Uterus (tissue), 4 donors: ENCODE data around the gene AQP11. TPM values are rescaled to one million over a fixed set of nuclear protein-coding genes. Genes with fewer than 3 reads are reported as not detected.
"Not testable (repeated sequence)": the region's sequence is repeated elsewhere in the genome, so short reads cannot be mapped to it uniquely, and the experiment has no call there.

Experiments used
- DNase-seq, 2 donors: peaks; one replicate each; pipeline ENCODE4 v3.0.0-alpha.2; 2019 to 2020
- H3K27ac ChIP-seq, 2 donors: fragments of 200-600 bp; sonication (generic); 1 replicate in 1 of 2; 2 replicates in 1 of 2; pipeline ENCODE4 v1.5.1; 2016 to 2018
- H3K27me3 ChIP-seq, 2 donors: fragments of 200-600 bp; sonication (generic); one replicate each; pipeline ENCODE4 v1.5.1; 2018 to 2019; ENCODE audit warnings: control low read depth in 1 of 2
- H3K36me3 ChIP-seq, 2 donors: fragments of 200-600 bp; sonication (generic); one replicate each; pipeline ENCODE4 v1.5.1; 2019; ENCODE audit warnings: control low read depth in 1 of 2
- H3K4me1 ChIP-seq, 2 donors: fragments of 200-600 bp; sonication (generic); one replicate each; pipeline ENCODE4 v1.5.1; 2018 to 2019; ENCODE audit warnings: control low read depth in 1 of 2
- H3K4me3 ChIP-seq, 2 donors: fragments of 200-600 bp; sonication (generic); 1 replicate in 1 of 2; 2 replicates in 1 of 2; pipeline ENCODE4 v1.5.1; 2018 to 2019; ENCODE audit warnings: mild to moderate bottlenecking in 1 of 2
- H3K9me3 ChIP-seq, 2 donors: fragments of 200-600 bp; sonication (generic); one replicate each; pipeline ENCODE4 v1.5.1; 2019; ENCODE audit warnings: control low read depth in 1 of 2
- POLR2A ChIP-seq, 2 donors: fragments of 450-650 bp; IDR thresholded peaks; one replicate each; pipeline ENCODE4 v1.6.1; 2016; ENCODE audit warnings: antibody characterized with exemption in 2 of 2, mild to moderate bottlenecking in 1 of 2, moderate library complexity in 1 of 2
- intact Hi-C: fragments of 100-400 bp; cut with DNase I; formaldehyde crosslinking; loops from one replicate; pipeline ENCODE4 v1.15.1; 2023; ENCODE audit warnings: low total_unique reads
- total RNA-seq, 4 donors: library from RNA; depleted of rRNA in 3 of 4; stranded (reverse); fragments of >200 nt in 3 of 4; gene quantifications; one replicate each; pipeline versions ENCODE4 v1.1.0 to v1.2.4, GENCODE V29; 2014 to 2023
- TF ChIP-seq, protein P1 (sequence below), 4 experiments: fragments of 200-600 bp in 2 of 4; fragments of 450-650 bp in 2 of 4; sonication (generic) in 2 of 4; IDR thresholded peaks; one replicate each; pipeline ENCODE4 v1.5.1; 2016 to 2019; ENCODE audit warnings: antibody characterized with exemption in 4 of 4, mild to moderate bottlenecking in 2 of 4, moderate library complexity in 1 of 4
- donor health status: DM: yes; HTN: yes; CAD: no.

AQP11 gene
- total RNA-seq, 4 donors from 2014 or later, result 0.73 to 6.9 (median 1.9) TPM; not detected in 1

DNA sequence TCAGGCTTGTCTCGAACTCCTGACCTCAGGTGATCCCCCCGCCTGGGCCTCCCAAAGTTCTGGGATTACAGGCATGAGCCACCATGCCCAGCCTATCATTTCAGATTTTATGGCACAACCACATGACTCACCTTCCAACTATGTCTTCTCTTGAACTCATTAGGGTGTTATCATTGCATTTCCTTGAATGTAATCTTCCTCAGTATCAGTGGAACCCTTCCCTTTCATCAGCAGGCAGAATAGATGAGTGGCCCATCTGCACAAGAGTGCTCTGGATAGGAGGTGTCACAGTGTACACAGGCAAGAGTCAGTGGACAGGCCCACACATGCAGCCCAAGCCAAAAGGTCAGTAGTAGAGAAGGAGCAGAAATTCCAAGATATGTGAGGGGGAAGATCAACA is 29.1 kb upstream of the AQP11 start:
- H3K36me3 ChIP-seq, result no peaks in the 10 kb centered on the region
- no peak for DNase-seq
- H3K27ac ChIP-seq, result no peak overlapping the region
- H3K9me3 ChIP-seq, result no peaks in the 10 kb centered on the region
- H3K4me1 ChIP-seq, result no peaks in the 10 kb centered on the region
- intact Hi-C loops, result no loop called here
- H3K27me3 ChIP-seq, result no peaks in the 10 kb centered on the region
- H3K4me3 ChIP-seq, result no peak overlapping the region
- TF ChIP-seq, protein P1, sequence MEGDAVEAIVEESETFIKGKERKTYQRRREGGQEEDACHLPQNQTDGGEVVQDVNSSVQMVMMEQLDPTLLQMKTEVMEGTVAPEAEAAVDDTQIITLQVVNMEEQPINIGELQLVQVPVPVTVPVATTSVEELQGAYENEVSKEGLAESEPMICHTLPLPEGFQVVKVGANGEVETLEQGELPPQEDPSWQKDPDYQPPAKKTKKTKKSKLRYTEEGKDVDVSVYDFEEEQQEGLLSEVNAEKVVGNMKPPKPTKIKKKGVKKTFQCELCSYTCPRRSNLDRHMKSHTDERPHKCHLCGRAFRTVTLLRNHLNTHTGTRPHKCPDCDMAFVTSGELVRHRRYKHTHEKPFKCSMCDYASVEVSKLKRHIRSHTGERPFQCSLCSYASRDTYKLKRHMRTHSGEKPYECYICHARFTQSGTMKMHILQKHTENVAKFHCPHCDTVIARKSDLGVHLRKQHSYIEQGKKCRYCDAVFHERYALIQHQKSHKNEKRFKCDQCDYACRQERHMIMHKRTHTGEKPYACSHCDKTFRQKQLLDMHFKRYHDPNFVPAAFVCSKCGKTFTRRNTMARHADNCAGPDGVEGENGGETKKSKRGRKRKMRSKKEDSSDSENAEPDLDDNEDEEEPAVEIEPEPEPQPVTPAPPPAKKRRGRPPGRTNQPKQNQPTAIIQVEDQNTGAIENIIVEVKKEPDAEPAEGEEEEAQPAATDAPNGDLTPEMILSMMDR (IDR thresholded peaks at IDR 0.05), result no peak
- TF ChIP-seq POLR2A (IDR thresholded peaks at IDR 0.05), result no peak

DNA sequence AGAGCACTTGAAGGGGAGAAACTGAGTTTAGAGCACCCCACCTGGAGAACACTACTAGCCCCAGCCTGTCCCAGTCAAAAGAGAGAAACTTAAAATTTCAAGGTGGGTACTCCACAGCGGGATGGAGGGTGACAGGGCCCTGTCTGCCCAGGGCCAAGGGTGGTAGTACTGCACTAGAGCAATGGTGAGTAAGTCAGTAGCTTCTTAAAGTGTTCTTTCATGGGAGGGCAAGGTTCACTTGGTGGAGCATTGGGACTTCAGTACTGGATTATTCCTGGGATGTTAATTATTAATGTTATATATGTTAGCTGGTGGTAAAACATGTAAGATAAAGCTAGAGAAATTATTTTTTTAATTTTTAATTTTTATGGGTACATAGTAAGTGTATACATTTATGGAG is 28.5 kb upstream of the AQP11 start:
- intact Hi-C loops, result no loop called here
- H3K36me3 ChIP-seq, result no peaks in the 10 kb centered on the region
- H3K9me3 ChIP-seq, result no peaks in the 10 kb centered on the region
- no peak for DNase-seq
- no peak overlapping the region for H3K4me3 ChIP-seq
- no peak overlapping the region for H3K27ac ChIP-seq
- H3K27me3 ChIP-seq, result no peaks in the 10 kb centered on the region
- TF ChIP-seq POLR2A (IDR thresholded peaks at IDR 0.05), result no peak
- TF ChIP-seq, protein P1 (IDR thresholded peaks at IDR 0.05), result no peak
- H3K4me1 ChIP-seq, result no peaks in the 10 kb centered on the region

DNA sequence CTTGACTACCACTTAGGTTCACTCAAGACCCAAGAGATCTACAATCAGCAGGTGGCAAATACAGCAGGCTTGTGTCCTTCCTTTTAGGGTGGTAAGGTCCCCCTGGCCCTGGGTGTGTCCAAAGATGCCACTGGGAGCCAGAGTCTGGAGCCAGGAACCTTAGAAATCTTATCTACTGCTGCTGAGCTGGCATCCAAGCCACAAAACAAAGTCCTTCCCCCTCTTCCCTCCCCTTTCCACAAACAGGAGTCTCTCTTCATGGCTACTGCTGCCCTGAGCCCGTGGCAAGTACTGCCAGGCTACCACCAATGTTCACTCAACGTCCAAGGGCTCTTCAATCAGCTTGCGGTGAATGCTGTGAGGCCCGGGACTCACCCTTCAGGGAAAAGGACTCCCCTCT is 21.4 kb upstream of the AQP11 start:
- TF ChIP-seq POLR2A (IDR thresholded peaks at IDR 0.05), result no peak
- TF ChIP-seq, protein P1 (IDR thresholded peaks at IDR 0.05), result no peak
- Histone ChIP-seq H3K27me3 (no peaks in the 10 kb centered on the region), H3K9me3 (no peaks in the 10 kb centered on the region), H3K4me1 (no peaks in the 10 kb centered on the region), H3K36me3 (no peaks in the 10 kb centered on the region), H3K4me3 (no peak overlapping the region), H3K27ac (no peak overlapping the region)
- intact Hi-C loops, result no loop called here
- DNase-seq, result no peak

DNA sequence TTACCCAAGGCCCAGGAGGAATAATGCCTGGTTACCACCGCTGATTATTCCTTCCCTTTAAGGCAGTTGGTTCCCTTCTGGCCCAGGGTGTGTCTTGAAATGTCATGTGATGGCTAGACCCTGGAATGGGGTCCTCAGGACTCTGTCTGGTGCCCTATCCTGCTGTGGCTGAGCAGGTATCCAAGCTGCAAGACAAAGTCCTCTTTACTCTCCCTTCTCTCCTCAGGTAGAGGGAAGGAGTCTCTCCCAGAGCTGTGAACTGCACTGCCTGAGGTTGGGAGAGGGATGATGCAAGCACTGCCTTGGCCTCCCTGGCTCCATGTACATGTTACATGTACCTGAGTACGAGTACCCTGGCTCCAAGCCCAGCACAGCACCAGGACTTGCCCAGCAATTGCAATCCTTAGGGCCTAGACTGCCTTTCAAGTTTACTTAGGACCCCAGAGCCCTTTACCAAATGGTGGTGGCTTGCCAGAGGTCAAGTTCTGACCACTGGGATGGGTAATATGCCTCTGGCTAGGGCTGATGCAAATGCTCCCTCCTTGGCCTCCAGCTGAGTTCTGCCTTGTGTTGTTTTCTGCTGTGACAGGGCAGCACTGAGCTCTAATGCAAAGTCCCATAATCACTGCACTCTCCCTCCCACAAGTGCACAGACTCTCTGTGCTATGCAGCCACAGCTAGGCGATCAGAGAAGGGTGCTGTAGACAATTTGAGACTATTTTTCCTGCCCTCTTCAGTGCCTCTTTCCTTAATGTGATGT is 20.7 kb upstream of the AQP11 start:
- no peak overlapping the region for H3K27ac ChIP-seq
- TF ChIP-seq, protein P1 (IDR thresholded peaks at IDR 0.05), result no peak
- no peak for TF ChIP-seq POLR2A (IDR thresholded peaks at IDR 0.05)
- no peaks in the 10 kb centered on the region for H3K27me3 ChIP-seq
- H3K4me3 ChIP-seq, result no peak overlapping the region
- no peaks in the 10 kb centered on the region for H3K36me3 ChIP-seq
- DNase-seq, result no peak
- intact Hi-C loops, result no loop called here
- no peaks in the 10 kb centered on the region for H3K9me3 ChIP-seq
- no peaks in the 10 kb centered on the region for H3K4me1 ChIP-seq

DNA sequence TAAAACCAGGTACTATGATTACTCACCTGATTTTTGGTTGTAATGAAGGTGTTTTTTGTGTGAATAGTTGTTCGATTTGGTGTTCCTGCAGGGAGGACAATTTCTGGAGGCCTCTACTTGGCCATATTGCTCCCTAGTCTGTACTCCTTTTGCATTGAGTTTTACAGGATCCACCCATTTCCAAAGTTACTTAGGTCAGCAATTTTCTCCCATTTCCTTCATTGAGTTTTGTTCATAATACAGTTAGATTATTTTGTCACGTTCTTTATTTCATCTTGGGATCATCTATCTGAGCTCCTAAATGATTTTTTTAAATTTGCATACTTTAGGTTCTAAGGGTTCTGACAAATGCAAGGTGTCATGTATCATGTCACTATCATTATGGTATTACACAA is 20.1 kb upstream of the AQP11 start:
- no peaks in the 10 kb centered on the region for H3K27me3 ChIP-seq
- H3K4me1 ChIP-seq, result no peaks in the 10 kb centered on the region
- intact Hi-C loops, result no loop called here
- TF ChIP-seq, protein P1 (IDR thresholded peaks at IDR 0.05), result no peak
- no peak for TF ChIP-seq POLR2A (IDR thresholded peaks at IDR 0.05)
- DNase-seq, result no peak
- H3K4me3 ChIP-seq, result no peak overlapping the region
- H3K36me3 ChIP-seq, result no peaks in the 10 kb centered on the region
- H3K27ac ChIP-seq, result no peak overlapping the region
- H3K9me3 ChIP-seq, result no peaks in the 10 kb centered on the region

DNA sequence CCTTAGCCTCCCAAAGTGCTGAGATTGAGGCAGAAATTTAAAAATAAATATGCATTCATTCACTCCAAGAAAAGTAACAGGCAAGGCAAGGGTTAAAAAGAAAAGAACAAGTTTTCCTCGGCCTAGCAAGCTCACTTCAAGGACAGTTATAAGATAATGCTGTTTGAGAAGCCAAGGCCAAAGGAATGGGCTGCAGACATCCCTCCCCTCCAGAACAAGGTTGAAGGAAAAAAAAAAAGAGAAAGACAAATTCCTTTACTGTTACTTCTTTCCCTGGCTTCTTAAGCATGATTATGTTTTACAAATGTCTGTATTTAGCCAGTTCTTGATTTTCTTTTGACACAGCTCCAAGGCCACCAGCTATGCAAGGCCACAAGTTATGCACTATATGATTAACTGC is 18.9 kb upstream of the AQP11 start:
- H3K36me3 ChIP-seq, H3K4me3 ChIP-seq, intact Hi-C loops, DNase-seq, H3K27me3 ChIP-seq, H3K4me1 ChIP-seq, H3K27ac ChIP-seq, H3K9me3 ChIP-seq: not testable (repeated sequence)

DNA sequence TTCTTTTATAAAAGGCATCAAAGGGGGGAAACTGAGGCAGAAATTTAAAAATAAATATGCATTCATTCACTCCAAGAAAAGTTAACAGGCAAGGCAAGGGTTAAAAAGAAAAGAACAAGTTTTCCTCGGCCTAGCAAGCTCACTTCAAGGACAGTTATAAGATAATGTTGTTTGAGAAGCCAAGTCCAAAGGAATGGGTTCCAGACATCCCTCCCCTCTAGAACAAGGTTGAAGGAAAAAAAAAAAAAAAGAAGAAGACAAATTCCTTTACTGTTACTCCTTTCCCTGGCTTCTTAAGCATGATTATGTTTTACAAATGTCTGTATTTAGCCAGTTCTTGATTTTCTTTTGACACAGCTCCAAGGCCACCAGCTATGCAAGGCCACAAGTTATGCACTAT is 14.3 kb upstream of the AQP11 start:
- H3K36me3 ChIP-seq, H3K9me3 ChIP-seq, H3K4me1 ChIP-seq, intact Hi-C loops, H3K4me3 ChIP-seq, H3K27ac ChIP-seq, H3K27me3 ChIP-seq, DNase-seq: not testable (repeated sequence)
